GM12878 (cell line): Measurements from ENCODE around the gene EPB41. TPM values are rescaled to one million over a fixed set of nuclear protein-coding genes. Genes with fewer than 3 reads are reported as not detected.
A peak's percentile ranks its signal among the peaks of the same experiment; 100 is the strongest.

Experiments used
- BCL3 ChIP-seq: IDR thresholded peaks from 2 replicates; pipeline ENCODE4 v1.6.1; 2011; ENCODE audit warnings: borderline replicate concordance, low read depth, mild to moderate bottlenecking, moderate library complexity, low read length; ENCODE audit not compliant: insufficient read depth, poor library complexity, severe bottlenecking
- BMI1 ChIP-seq: fragments of 450-650 bp; IDR thresholded peaks from 2 replicates; pipeline ENCODE4 v1.6.1; 2016; ENCODE audit warnings: mild to moderate bottlenecking, moderate library complexity, borderline replicate concordance
- DPF2 ChIP-seq: fragments of 450-650 bp; IDR thresholded peaks from 2 replicates; pipeline ENCODE4 v1.6.1; 2017; ENCODE audit warnings: mild to moderate bottlenecking
- ETV6 ChIP-seq, 2 experiments: fragments of 450-650 bp in 1 of 2; IDR thresholded peaks in 1 of 2; conservative IDR thresholded peaks in 1 of 2; 2 replicates each; pipeline ENCODE4 v1.6.1; 2014; ENCODE audit warnings: antibody characterized with exemption in 1 of 2, borderline replicate concordance in 1 of 2, low read depth in 1 of 2, mild to moderate bottlenecking in 1 of 2, moderate library complexity in 1 of 2
- FOXM1 ChIP-seq: IDR thresholded peaks from 2 replicates; pipeline ENCODE4 v1.6.1; 2012; ENCODE audit warnings: low read depth, mild to moderate bottlenecking, inconsistent platforms, low read length, moderate library complexity
- HCFC1 ChIP-seq: fragments of 150-350 bp; IDR thresholded peaks from 2 replicates; pipeline ENCODE4 v1.6.1; 2014; ENCODE audit warnings: low read length
- HDAC6 ChIP-seq: fragments of 200-600 bp; sonication (generic); IDR thresholded peaks from one replicate; pipeline ENCODE4 v1.8.0; 2017; ENCODE audit warnings: antibody characterized with exemption; ENCODE audit not compliant: unreplicated experiment
- IRF4 ChIP-seq: IDR thresholded peaks from 2 replicates; pipeline ENCODE4 v1.6.1; 2011; ENCODE audit warnings: low read depth, low read length
- KLF5 ChIP-seq: fragments of 450-650 bp; IDR thresholded peaks from 2 replicates; pipeline ENCODE4 v1.6.1; 2014; ENCODE audit warnings: mild to moderate bottlenecking; ENCODE audit not compliant: partially characterized antibody
- MEF2B ChIP-seq: fragments of 450-650 bp; IDR thresholded peaks from 2 replicates; pipeline ENCODE4 v1.6.1; 2018; ENCODE audit warnings: mild to moderate bottlenecking, moderate library complexity; ENCODE audit not compliant: partially characterized antibody, poor library complexity, severe bottlenecking
- MYB ChIP-seq: fragments of 150-350 bp; IDR thresholded peaks from 2 replicates; pipeline ENCODE4 v1.6.1; 2014; ENCODE audit warnings: mild to moderate bottlenecking, low read depth, low read length, borderline replicate concordance
- NBN ChIP-seq: fragments of 450-650 bp; IDR thresholded peaks from 2 replicates; pipeline ENCODE4 v1.6.1; 2016
- NR2C2 ChIP-seq: IDR thresholded peaks from 2 replicates; pipeline ENCODE4 v1.6.1; 2011; ENCODE audit warnings: borderline replicate concordance, low read depth; ENCODE audit not compliant: control insufficient read depth, insufficient read length
- NR2F1 ChIP-seq: fragments of 450-650 bp; conservative IDR thresholded peaks from 2 replicates; pipeline ENCODE4 v1.6.1; 2017; ENCODE audit warnings: mild to moderate bottlenecking
- PML ChIP-seq: IDR thresholded peaks from 2 replicates; pipeline ENCODE4 v1.6.1; 2012; ENCODE audit warnings: low read length, inconsistent platforms
- RB1 ChIP-seq: fragments of 450-650 bp; formaldehyde crosslinking; IDR thresholded peaks from 2 replicates; pipeline ENCODE4 v1.6.1; 2017; ENCODE audit warnings: mild to moderate bottlenecking, borderline replicate concordance
- RCOR1 ChIP-seq: conservative IDR thresholded peaks from 2 replicates; pipeline ENCODE4 v1.6.1; 2012; ENCODE audit warnings: low read depth, low read length, improper control_type of control experiment
- SMAD1 ChIP-seq: fragments of 450-650 bp; IDR thresholded peaks from 2 replicates; pipeline ENCODE4 v1.6.1; 2018; ENCODE audit warnings: mild to moderate bottlenecking, low read depth; ENCODE audit not compliant: partially characterized antibody
- SMARCA5 ChIP-seq: fragments of 450-650 bp; IDR thresholded peaks from 2 replicates; pipeline ENCODE4 v1.6.1; 2017; ENCODE audit warnings: mild to moderate bottlenecking
- SMC3 ChIP-seq: IDR thresholded peaks from 2 replicates; pipeline ENCODE4 v1.6.1; 2011; ENCODE audit warnings: low read length, improper control_type of control experiment, borderline replicate concordance
- SP1 ChIP-seq: IDR thresholded peaks from one replicate; pipeline ENCODE4 v1.6.1; 2011; ENCODE audit warnings: low read depth, low read length
- SREBF1 ChIP-seq: IDR thresholded peaks from 2 replicates; pipeline ENCODE4 v1.6.1; 2012; ENCODE audit warnings: mild to moderate bottlenecking, low read length
- STAT1 ChIP-seq: fragments of 450-650 bp; conservative IDR thresholded peaks from 2 replicates; pipeline ENCODE4 v1.6.1; 2014; ENCODE audit warnings: antibody characterized with exemption, mild to moderate bottlenecking
- STAT3 ChIP-seq: IDR thresholded peaks from 2 replicates; pipeline ENCODE4 v1.6.1; 2011; ENCODE audit warnings: low read depth, low read length, improper control_type of control experiment
- SUZ12 ChIP-seq: fragments of 200-600 bp; sonication (generic); IDR thresholded peaks from one replicate; pipeline ENCODE4 v1.6.1; 2018; ENCODE audit warnings: antibody characterized with exemption, mild to moderate bottlenecking; ENCODE audit not compliant: unreplicated experiment
- polyA plus RNA-seq, 11 experiments: library from polyadenylated mRNA; depleted of rRNA in 4 of 11; unstranded in 6 of 11; stranded (reverse) in 5 of 11; fragments of >200 nt; fragmentation: Nextera tagmentation in 4 of 11; fragmentation: Illumina TruSeq in 1 of 11; extraction: Ambion mirVana in 4 of 11; extraction: Trizol in 1 of 11; gene quantifications; 1 replicate in 1 of 11; 2 replicates in 10 of 11; pipeline versions ENCODE4 v1.2.1 to v1.2.3, GENCODE V29; 2011 to 2016; ENCODE audit warnings: inconsistent platforms in 2 of 11, missing spikeins in 2 of 11, low read depth in 1 of 11
- total RNA-seq, 4 experiments: library from RNA; depleted of rRNA in 3 of 4; stranded (reverse); fragments of >200 nt in 3 of 4; fragmentation: Illumina TruSeq in 1 of 4; extraction: Trizol in 1 of 4; gene quantifications; 2 replicates each; pipeline versions ENCODE4 v1.2.1 to v1.2.3, GENCODE V29; 2013 to 2021
- TF ChIP-seq, protein P1 (sequence below): fragments of 150-350 bp; IDR thresholded peaks from 2 replicates; pipeline ENCODE4 v1.6.1; 2014; ENCODE audit warnings: mild to moderate bottlenecking, low read depth, low read length
- TF ChIP-seq, protein P2 (sequence below): fragments of 150-350 bp; IDR thresholded peaks from 2 replicates; pipeline ENCODE4 v1.6.1; 2016; ENCODE audit warnings: low read depth, low read length

Gene EPB41
- total and polyA plus RNA-seq, 10 of the 15 experiments (the other 5 are each of a cell fraction or from before 2014, with no cell fraction given): 1.1 to 77.6 (median 58.8) TPM

- TF ChIP-seq IRF4 (no peak), RB1 (peak; percentile 75; the same call in 1 of the 2 replicates), FOXM1 (no peak), MYB (no peak), STAT3 (no peak), MEF2B (no peak), HCFC1 (no peak), DPF2 (peak; percentile 84), SMAD1 (no peak), NBN (no peak), SP1 (peak; percentile 53), SMARCA5 (peak; percentile 81; the same call in 1 of the 2 replicates), SUZ12 (no peak), ETV6 (conservative IDR thresholded peaks at IDR 0.05 in 1 of 2, IDR thresholded peaks at IDR 0.05 in 1 of 2; ENCODE audit: borderline replicate concordance in 1 of 2, low read depth in 1 of 2) (no peak), SMC3 (no peak), HDAC6 (no peak), STAT1 (no peak), KLF5 (no peak), BMI1 (no peak), NR2C2 (no peak), PML (no peak), NR2F1 (peak; percentile 44), RCOR1 (no peak), BCL3 (no peak), SREBF1 (no peak)
- TF ChIP-seq, protein P1, sequence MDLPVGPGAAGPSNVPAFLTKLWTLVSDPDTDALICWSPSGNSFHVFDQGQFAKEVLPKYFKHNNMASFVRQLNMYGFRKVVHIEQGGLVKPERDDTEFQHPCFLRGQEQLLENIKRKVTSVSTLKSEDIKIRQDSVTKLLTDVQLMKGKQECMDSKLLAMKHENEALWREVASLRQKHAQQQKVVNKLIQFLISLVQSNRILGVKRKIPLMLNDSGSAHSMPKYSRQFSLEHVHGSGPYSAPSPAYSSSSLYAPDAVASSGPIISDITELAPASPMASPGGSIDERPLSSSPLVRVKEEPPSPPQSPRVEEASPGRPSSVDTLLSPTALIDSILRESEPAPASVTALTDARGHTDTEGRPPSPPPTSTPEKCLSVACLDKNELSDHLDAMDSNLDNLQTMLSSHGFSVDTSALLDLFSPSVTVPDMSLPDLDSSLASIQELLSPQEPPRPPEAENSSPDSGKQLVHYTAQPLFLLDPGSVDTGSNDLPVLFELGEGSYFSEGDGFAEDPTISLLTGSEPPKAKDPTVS: no peak
- TF ChIP-seq, protein P2, sequence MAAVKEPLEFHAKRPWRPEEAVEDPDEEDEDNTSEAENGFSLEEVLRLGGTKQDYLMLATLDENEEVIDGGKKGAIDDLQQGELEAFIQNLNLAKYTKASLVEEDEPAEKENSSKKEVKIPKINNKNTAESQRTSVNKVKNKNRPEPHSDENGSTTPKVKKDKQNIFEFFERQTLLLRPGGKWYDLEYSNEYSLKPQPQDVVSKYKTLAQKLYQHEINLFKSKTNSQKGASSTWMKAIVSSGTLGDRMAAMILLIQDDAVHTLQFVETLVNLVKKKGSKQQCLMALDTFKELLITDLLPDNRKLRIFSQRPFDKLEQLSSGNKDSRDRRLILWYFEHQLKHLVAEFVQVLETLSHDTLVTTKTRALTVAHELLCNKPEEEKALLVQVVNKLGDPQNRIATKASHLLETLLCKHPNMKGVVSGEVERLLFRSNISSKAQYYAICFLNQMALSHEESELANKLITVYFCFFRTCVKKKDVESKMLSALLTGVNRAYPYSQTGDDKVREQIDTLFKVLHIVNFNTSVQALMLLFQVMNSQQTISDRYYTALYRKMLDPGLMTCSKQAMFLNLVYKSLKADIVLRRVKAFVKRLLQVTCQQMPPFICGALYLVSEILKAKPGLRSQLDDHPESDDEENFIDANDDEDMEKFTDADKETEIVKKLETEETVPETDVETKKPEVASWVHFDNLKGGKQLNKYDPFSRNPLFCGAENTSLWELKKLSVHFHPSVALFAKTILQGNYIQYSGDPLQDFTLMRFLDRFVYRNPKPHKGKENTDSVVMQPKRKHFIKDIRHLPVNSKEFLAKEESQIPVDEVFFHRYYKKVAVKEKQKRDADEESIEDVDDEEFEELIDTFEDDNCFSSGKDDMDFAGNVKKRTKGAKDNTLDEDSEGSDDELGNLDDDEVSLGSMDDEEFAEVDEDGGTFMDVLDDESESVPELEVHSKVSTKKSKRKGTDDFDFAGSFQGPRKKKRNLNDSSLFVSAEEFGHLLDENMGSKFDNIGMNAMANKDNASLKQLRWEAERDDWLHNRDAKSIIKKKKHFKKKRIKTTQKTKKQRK: no peak
Measured at GRCh38 chr1:28914228-28915030, at the start of gene EPB41 (continued).
